ENCODE results near the gene PPFIBP1. TPM values are rescaled to one million over a fixed set of nuclear protein-coding genes. Genes with fewer than 3 reads are reported as not detected.

The PPFIBP1 gene
- total RNA-seq, 1 donor, result 131 TPM

GRCh38 chr12:27614866-27615265 lies 90.9 kb downstream of the PPFIBP1 start:
- no peak overlapping the region for H3K4me3 ChIP-seq (ENCODE audit: low read depth, low read length)
- TF ChIP-seq CTCF (IDR thresholded peaks at IDR 0.05; ENCODE audit: insufficient read depth, low read length), result no peak
- no peak for DNase-seq (ENCODE audit: low read depth)

- TF ChIP-seq CTCF (IDR thresholded peaks at IDR 0.05; ENCODE audit: insufficient read depth, low read length), result no peak
- DNase-seq (ENCODE audit: low read depth), result peak; percentile 81
- no peak overlapping the region for H3K4me3 ChIP-seq (ENCODE audit: low read depth, low read length)
These were observed 91.4 kb downstream of the PPFIBP1 start for GRCh38 chr12:27615331-27615891.

GRCh38 chr12:27616356-27617142 lies 92.5 kb downstream of the PPFIBP1 start:
- no peak overlapping the region for H3K4me3 ChIP-seq (ENCODE audit: low read depth, low read length)
- no peak for DNase-seq (ENCODE audit: low read depth)
- no peak for TF ChIP-seq CTCF (IDR thresholded peaks at IDR 0.05; ENCODE audit: insufficient read depth, low read length)

- no peak overlapping the region for H3K4me3 ChIP-seq (ENCODE audit: low read depth, low read length)
- TF ChIP-seq CTCF (IDR thresholded peaks at IDR 0.05; ENCODE audit: insufficient read depth, low read length), result no peak
- DNase-seq (ENCODE audit: low read depth), result peak; percentile 80
These were observed 94.8 kb downstream of the PPFIBP1 start for GRCh38 chr12:27618836-27619235.

- TF ChIP-seq CTCF (IDR thresholded peaks at IDR 0.05; ENCODE audit: insufficient read depth, low read length), result no peak
- no peak overlapping the region for H3K4me3 ChIP-seq (ENCODE audit: low read depth, low read length)
- DNase-seq (ENCODE audit: low read depth), result peak; percentile 91
These were observed 95.3 kb downstream of the PPFIBP1 start for GRCh38 chr12:27619308-27619707.

GRCh38 chr12:27620121-27620520 lies 96.1 kb downstream of the PPFIBP1 start:
- no peak overlapping the region for H3K4me3 ChIP-seq (ENCODE audit: low read depth, low read length)
- TF ChIP-seq CTCF (IDR thresholded peaks at IDR 0.05; ENCODE audit: insufficient read depth, low read length), result no peak
- DNase-seq (ENCODE audit: low read depth), result no peak

Measured in fibroblast of the aortic adventitia (primary cell).